NCI-H1694 treated with DMSO at 0.1 percent for 48 hours (cell line): ENCODE data around the gene STMP1.

Experiments
- DNase-seq: peaks from one replicate; lab custom pipeline; 2025; lab: John Stamatoyannopoulos, UW

The STMP1 gene

GRCh38 chr7:135721198-135721820, 59.0 kb downstream of the STMP1 start:
- no peak for DNase-seq

DNA sequence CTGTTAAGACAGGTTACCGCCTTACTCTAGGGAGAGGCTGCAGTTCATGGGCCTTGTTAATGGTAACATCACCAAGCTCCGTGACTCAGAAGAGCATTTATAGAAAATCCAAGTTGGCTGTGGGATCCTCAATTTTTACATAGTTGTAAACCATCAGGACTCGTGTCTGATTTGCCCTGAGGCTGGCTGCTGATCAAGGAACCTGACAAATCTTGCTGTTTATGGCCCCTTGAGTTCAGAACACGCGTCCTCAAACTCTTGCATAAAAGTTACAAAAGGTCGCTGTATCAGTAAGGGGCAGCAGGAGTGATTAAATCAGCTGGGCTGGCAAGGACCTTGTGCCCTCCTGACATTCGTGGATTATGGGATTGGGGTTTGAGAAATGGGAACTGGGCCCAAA, 61.1 kb downstream of the STMP1 start:
- no peak for DNase-seq
